Measurements from ENCODE around the gene KLHL2. TPM values are rescaled to one million over a fixed set of nuclear protein-coding genes. Genes with fewer than 3 reads are reported as not detected.
"Not testable (repeated sequence)": the region's sequence is repeated elsewhere in the genome, so short reads cannot be mapped to it uniquely, and the experiment has no call there.

The KLHL2 gene
- total RNA-seq, 2 donors from 2014 or later: 8.9 to 12.8 TPM

DNA sequence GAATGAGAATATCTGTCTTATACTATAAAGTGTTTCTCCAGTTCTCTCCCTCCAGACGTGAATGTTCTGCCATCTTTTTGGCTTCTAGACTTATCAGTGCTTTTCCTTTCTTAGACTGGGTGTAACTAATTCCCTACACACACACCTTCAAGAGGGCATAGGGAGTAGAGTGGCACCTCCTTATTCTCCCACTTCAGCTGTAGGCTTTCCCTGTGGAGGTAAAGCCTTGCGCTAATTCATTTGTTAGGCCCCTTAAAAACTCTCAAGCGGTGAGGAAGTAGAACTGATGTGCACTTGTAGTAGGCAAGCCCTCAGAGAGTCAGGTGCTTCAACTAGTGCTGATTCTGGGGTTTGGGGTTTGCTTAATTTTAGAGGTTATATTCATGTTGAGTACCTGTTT lies 10.0 kb downstream of the KLHL2 start:
- ATAC-seq (no peak), DNase-seq (no peak)
- intact Hi-C loops (cut with DNase I, micrococcal nuclease): no loop called here

DNA sequence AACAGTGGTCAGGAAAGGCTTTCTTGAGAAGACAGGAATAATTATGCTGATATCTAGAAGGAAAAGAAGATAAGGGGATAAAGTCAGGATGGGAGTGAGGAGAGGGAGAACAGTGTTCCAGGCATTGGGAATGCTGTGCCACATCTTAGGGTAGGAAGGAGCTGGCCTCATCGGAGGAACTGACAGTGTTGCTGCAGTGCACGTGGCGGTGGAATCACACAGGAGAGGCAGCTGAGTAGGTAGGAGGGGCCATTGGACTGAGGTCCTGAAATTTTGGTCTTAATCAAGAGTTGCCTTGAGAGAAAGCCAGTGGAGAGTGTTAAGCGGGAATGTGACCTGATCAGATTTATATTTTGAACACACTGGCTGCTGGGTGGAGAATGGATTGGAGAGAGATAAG lies 13.9 kb downstream of the KLHL2 start:
- ATAC-seq; DNase-seq; intact Hi-C loops (cut with DNase I, micrococcal nuclease): not testable (repeated sequence)

GRCh38 chr4:165221993-165222650 lies 14.8 kb downstream of the KLHL2 start:
- not testable (repeated sequence) for DNase-seq

GRCh38 chr4:165222651-165222994 lies 15.3 kb downstream of the KLHL2 start:
- no peak for DNase-seq
- intact Hi-C loops (cut with DNase I, micrococcal nuclease): no loop called here

More at GRCh38 chr4:165221993-165222650, 14.8 kb downstream of the KLHL2 start:
- intact Hi-C loops (cut with DNase I, micrococcal nuclease): not testable (repeated sequence)
- peak; percentile 65 for ATAC-seq

DNA sequence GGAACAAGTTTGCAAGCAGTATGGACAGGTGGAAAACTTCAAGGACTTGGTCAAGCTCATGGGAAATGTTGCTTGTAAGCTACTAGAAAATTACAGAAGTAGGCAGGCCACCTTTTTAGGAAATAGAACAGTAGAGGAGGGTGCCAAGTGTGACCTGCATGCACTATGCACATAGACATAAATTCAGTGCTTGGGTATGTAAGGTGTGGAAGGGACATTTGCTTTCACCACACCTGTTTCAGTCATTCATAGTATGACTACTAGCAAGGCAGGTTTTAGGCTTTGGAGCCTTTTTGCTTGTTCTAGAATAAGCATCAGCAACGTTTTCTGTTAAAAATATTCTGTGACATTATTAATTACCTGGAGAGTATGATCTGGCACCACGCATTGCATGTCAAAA lies 20.0 kb downstream of the KLHL2 start:
- ATAC-seq; DNase-seq; intact Hi-C loops (cut with DNase I, micrococcal nuclease): not testable (repeated sequence)

More at GRCh38 chr4:165222651-165222994, 15.3 kb downstream of the KLHL2 start:
- ATAC-seq: peak; percentile 34

DNA sequence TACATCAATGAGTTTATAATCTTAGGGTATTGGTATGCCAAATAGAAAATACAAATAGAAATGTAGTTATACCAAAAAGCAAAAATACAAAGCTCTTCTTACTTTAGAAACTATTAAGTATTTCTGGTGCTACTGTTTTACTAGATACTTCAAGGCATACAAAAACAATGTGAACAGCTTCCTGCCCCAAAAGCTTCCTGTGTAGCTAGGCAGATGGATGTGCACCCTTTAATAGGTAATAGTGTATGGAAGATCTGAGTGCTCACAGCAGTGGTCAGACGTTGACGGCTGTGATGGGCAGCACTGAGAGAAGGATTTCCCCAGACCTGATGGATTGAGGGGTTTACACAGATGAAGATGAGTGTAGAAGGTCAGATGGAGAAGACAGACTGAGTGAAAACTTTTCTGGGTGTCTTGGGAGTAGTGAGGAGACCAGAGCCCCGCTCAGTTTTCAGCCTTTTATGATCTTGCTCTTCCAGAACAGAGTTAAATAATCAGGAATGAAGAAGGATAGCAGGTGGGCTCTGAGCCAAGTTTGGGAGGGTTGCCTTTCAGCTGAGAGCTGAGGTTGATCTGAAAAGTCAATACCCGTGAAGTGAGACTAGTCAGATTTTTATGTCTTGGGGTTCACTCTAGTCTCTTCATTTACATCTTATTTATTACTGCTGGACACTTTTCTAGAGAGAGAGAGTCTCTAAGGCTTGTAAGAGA lies 22.3 kb downstream of the KLHL2 start:
- intact Hi-C loops (cut with DNase I, micrococcal nuclease); DNase-seq; ATAC-seq: not testable (repeated sequence)

- ATAC-seq; DNase-seq; intact Hi-C loops (cut with DNase I, micrococcal nuclease): not testable (repeated sequence)
Measured at GRCh38 chr4:165232623-165233433, 25.5 kb downstream of the KLHL2 start.

DNA sequence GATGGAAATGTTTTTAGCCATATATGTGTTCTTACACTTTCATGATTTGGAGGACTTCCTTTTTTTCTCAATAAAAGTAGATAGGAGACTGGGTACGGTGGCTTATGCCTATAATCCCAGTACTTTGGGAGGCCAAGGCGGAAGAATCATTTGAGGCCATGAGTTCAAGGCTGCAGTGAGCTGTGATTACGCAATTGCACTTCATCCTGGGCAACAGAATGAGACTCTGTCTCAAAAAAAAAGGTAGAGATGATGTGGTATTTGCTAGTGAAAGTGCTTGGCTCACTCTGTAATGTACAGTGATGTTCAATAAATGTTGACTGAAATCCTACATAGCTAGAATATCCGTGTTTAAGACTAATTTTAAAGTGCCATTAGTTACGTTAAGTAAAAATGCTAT lies 27.4 kb downstream of the KLHL2 start:
- ATAC-seq (no peak), DNase-seq (no peak)
- intact Hi-C loops (cut with DNase I, micrococcal nuclease): no loop called here

DNA sequence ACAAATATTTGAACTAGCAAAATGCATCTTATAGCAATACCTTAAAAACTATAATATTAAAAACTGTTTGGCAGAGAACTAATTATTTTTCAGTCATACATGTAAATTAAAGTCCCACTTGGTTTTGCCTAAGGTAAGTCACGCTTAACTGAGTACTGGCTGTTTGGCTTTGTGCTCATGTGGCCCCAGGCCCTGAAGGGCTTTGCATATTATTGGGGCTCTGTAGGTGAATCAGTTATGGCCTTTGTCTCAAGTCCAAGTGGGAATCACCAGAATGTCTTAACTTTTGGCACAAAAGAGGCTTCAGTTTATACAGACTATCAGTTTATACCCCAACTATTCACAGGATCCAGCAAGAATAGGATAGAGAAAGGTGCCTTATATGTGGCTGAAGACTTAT lies 29.5 kb downstream of the KLHL2 start:
- ATAC-seq; DNase-seq; intact Hi-C loops (cut with DNase I, micrococcal nuclease): not testable (repeated sequence)

- intact Hi-C loops (cut with DNase I, micrococcal nuclease); DNase-seq: not testable (repeated sequence)
- ATAC-seq: peak; percentile 39
Measured at GRCh38 chr4:165238041-165238640, 30.8 kb downstream of the KLHL2 start.

GRCh38 chr4:165240761-165241160 lies 33.4 kb downstream of the KLHL2 start:
- intact Hi-C loops (cut with DNase I, micrococcal nuclease); DNase-seq; ATAC-seq: not testable (repeated sequence)

DNA sequence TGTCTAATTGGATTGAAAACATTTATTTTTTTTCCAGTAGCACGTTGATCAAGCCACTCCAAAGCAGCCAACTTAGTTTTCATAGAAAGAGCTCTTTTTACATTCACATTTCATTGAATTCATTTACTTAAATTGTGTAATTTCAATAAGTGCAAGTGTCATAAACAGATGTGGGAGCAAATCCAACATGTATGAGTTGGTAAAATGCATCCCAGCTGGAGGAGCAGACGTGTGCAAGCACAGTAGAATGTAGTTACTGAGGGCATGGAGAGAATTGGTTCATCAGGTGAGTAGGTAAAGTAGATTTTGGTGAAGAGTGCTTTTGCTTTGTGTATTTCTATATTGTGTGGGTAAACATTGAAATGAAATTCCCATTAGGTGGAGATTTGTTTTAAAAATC lies 36.8 kb downstream of the KLHL2 start:
- ATAC-seq; DNase-seq; intact Hi-C loops (cut with DNase I, micrococcal nuclease): not testable (repeated sequence)

DNA sequence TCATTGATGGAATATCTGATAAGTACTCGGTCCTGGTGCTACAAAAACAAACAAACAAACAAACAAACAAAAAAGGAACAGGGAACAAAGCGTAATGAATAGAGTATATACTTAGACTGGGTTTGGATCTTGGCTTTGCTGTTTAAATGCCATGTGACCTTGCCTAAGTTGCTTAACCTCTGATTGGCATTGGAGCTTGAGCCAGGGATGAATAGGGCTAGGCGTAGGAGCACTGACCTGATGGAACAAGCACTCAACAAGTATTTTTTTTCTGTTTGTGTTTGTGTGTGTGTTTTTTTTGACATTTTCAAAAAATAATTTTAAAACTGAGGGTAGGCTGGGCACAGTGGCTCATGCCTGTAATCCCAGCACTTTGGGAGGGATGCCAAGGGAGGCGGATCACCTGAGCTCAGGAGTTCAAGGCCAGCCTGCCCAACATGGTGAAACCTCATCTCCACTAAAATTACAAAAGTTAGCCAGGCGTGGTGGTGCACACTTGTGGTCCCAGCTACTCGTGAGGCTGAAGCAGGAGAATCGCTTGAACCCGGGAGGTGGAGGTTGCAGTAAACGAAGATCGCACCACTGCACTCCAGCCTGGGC lies 37.3 kb downstream of the KLHL2 start:
- intact Hi-C loops (cut with DNase I, micrococcal nuclease); DNase-seq; ATAC-seq: not testable (repeated sequence)

DNA sequence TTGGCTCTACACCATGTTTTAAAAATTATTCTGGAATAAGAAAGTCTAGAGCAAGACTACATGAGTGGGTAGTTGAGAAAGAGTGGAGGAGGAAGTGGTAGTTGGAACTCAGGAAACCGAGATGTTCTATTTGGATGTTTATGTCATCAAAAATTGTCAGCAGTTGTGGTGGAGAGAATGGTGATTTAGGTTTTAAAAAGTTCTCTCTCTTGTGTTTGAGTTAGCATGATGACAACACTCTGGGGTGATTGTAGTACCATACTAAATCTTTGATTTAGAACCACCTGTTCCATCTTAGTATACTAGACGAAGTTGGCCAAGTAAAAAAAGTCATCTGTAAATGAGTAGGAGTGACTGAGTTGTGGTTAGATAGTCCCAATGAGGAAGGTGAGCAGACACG lies 40.7 kb downstream of the KLHL2 start:
- ATAC-seq (no peak), DNase-seq (no peak)
- intact Hi-C loops (cut with DNase I, micrococcal nuclease): no loop called here

- DNase-seq; ATAC-seq; intact Hi-C loops (cut with DNase I, micrococcal nuclease): not testable (repeated sequence)
Measured at GRCh38 chr4:165248904-165249303, 41.5 kb downstream of the KLHL2 start.

GRCh38 chr4:165254771-165255170 lies 47.4 kb downstream of the KLHL2 start:
- DNase-seq; ATAC-seq; intact Hi-C loops (cut with DNase I, micrococcal nuclease): not testable (repeated sequence)

GRCh38 chr4:165255439-165255838 lies 48.1 kb downstream of the KLHL2 start:
- peak; percentile 13 to 30 for DNase-seq
- intact Hi-C loops (cut with DNase I, micrococcal nuclease); ATAC-seq: not testable (repeated sequence)

- ATAC-seq; DNase-seq; intact Hi-C loops (cut with DNase I, micrococcal nuclease): not testable (repeated sequence)
Measured at GRCh38 chr4:165256074-165256659, 48.8 kb downstream of the KLHL2 start.
